Endothelial cell (in vitro differentiated cells): ENCODE results near the gene APRT. TPM values are rescaled to one million over a fixed set of nuclear protein-coding genes. Genes with fewer than 3 reads are reported as not detected.

Experiments used
- DNase-seq: peaks from one replicate; pipeline ENCODE4 v3.0.0; 2021; ENCODE audit warnings: low spot score
- H3K27ac Mint-ChIP-seq: one replicate; pipeline ENCODE4 v1.8.0; 2021; ENCODE audit warnings: mixed read lengths, inconsistent platforms; ENCODE audit not compliant: unreplicated experiment
- H3K27me3 Mint-ChIP-seq: one replicate; pipeline ENCODE4 v1.8.0; 2021; ENCODE audit warnings: mild to moderate bottlenecking, moderate library complexity, mixed read lengths, inconsistent platforms; ENCODE audit not compliant: unreplicated experiment
- H3K36me3 Mint-ChIP-seq: one replicate; pipeline ENCODE4 v1.8.0; 2021; ENCODE audit warnings: mild to moderate bottlenecking, low read depth, mixed read lengths, inconsistent platforms; ENCODE audit not compliant: unreplicated experiment
- H3K4me1 Mint-ChIP-seq: one replicate; pipeline ENCODE4 v1.8.0; 2021; ENCODE audit warnings: mild to moderate bottlenecking, mixed read lengths, inconsistent platforms; ENCODE audit not compliant: unreplicated experiment
- H3K4me3 Mint-ChIP-seq: one replicate; pipeline ENCODE4 v1.8.0; 2021; ENCODE audit warnings: mild to moderate bottlenecking, mixed read lengths, inconsistent platforms; ENCODE audit not compliant: unreplicated experiment
- H3K9me3 Mint-ChIP-seq: one replicate; pipeline ENCODE4 v1.8.0; 2021; ENCODE audit warnings: mixed read lengths, inconsistent platforms; ENCODE audit not compliant: unreplicated experiment
- total RNA-seq: library from RNA; stranded (reverse); fragmentation: NEBNext Ultra II Directional; extraction: Animal tissue kit (Norgen Biotek cat#: 25700); gene quantifications from one replicate; pipeline ENCODE4 v1.2.1, GENCODE V29; 2021; ENCODE audit not compliant: unreplicated experiment
- TF ChIP-seq, protein P1 (sequence below): fragments of 200-600 bp; sonication (generic); IDR thresholded peaks from one replicate; pipeline ENCODE4 v1.5.0; 2021; ENCODE audit warnings: antibody characterized with exemption; ENCODE audit not compliant: unreplicated experiment

APRT gene
- total RNA-seq, 1 donor from 2014 or later, result 80.7 TPM

DNA sequence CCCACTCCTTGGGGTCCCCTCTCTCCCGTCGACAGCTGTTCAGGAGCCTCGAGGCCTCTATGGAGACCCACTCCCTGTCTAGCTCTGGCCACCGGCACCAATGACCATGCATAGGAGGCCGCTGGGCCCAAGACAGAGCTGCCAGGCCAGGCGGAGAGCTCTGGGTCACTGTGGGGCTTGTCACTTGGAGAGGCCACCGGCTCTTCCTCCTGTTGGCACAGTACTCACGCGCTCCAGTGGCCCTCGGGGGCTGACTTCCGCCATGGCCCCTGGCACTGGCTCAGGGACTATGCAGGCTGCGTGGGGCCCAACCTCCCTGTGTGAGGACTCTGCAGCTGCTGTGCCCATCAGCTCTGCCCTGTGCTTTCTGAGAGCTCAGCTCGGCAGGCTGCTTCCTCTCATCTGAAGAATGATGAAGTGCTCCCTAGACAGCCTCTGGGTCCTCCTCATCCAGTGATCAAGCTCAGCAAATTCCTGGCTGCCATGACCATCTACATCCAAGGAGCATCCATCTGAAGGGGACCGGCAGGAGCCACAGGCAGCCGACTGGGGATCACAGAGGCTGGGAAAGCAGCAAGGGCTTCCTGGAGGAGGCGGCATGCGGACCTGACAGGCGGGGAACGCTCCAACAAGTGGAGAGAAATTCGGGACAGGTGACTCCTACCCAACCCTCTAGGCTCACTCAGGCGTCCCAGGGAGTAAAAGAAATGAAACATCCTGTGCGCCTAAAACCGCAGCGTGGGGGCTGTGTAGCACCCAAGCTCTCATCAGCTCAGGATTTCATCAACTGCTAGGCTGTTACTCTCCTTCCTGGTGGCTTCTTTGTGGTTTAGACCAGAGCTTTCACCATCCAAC is 28.2 kb upstream of the APRT start:
- no peak overlapping the region for H3K27ac Mint-ChIP-seq
- TF ChIP-seq, protein P1, sequence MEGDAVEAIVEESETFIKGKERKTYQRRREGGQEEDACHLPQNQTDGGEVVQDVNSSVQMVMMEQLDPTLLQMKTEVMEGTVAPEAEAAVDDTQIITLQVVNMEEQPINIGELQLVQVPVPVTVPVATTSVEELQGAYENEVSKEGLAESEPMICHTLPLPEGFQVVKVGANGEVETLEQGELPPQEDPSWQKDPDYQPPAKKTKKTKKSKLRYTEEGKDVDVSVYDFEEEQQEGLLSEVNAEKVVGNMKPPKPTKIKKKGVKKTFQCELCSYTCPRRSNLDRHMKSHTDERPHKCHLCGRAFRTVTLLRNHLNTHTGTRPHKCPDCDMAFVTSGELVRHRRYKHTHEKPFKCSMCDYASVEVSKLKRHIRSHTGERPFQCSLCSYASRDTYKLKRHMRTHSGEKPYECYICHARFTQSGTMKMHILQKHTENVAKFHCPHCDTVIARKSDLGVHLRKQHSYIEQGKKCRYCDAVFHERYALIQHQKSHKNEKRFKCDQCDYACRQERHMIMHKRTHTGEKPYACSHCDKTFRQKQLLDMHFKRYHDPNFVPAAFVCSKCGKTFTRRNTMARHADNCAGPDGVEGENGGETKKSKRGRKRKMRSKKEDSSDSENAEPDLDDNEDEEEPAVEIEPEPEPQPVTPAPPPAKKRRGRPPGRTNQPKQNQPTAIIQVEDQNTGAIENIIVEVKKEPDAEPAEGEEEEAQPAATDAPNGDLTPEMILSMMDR, result no peak
- no peaks in the 10 kb centered on the region for H3K9me3 Mint-ChIP-seq
- H3K4me1 Mint-ChIP-seq, result no peaks in the 10 kb centered on the region
- peaks cover 9% of the 10 kb centered on the region for H3K36me3 Mint-ChIP-seq
- DNase-seq, result no peak
- H3K27me3 Mint-ChIP-seq, result peaks cover 6% of the 10 kb centered on the region
- H3K4me3 Mint-ChIP-seq, result no peak overlapping the region

DNA sequence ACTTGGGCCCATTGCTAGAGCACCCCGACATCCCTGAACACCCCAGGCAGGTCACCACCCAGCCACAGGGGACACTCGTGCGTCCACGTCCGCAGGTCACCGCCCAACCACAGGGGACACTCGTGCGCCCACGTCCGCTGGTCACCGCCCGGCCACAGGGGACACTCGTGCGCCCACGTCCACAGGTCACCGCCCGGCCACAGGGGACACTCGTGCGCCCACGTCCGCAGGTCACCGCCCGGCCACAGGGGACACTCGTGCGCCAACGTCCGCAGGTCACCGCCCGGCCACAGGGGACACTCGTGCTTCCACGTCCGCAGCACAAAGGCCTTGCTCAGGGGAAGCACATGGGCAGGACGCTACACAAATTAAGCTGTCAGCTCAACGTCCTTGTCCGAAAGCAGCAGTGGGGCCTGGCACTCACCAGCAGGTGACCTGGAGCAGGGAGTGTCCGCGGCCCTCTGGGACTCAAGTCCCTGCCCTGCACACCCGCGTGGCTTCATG is 27.4 kb upstream of the APRT start:
- H3K4me3 Mint-ChIP-seq, result peak overlapping the region; percentile 31

DNA sequence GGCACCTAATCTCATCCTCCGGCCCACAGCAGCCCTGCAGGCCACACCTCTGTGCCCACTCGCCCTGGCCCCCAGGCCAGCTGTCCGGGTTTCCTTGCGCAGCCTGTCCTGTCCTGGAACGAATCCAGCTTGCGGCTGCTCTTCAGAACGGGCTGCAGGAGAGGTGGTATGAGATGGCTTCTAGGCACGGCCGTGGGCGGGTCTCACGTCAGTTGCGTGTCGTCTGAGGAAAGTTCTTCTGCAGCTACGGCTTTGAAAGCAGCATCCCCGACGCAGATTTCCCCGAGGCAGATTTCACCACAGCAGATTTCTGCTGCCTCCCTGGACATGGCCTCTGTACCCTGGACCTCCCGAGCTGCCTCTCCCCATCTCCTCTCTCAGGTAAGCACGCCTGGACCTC is 26.8 kb upstream of the APRT start:
- Mint-ChIP-seq H3K4me1 (no peaks in the 10 kb centered on the region), H3K27ac (no peak overlapping the region), H3K9me3 (no peaks in the 10 kb centered on the region), H3K27me3 (peaks cover 2% of the 10 kb centered on the region), H3K4me3 (peak overlapping the region; percentile 31), H3K36me3 (peaks cover 9% of the 10 kb centered on the region)
- TF ChIP-seq, protein P1, result no peak
- no peak for DNase-seq

More for the DNA sequence above, 27.4 kb upstream of the APRT start:
- H3K36me3 Mint-ChIP-seq, result peaks cover 9% of the 10 kb centered on the region
- TF ChIP-seq, protein P1, result peak; percentile 29
- DNase-seq, result no peak
- no peaks in the 10 kb centered on the region for H3K4me1 Mint-ChIP-seq
- peaks cover 6% of the 10 kb centered on the region for H3K27me3 Mint-ChIP-seq
- no peak overlapping the region for H3K27ac Mint-ChIP-seq
- H3K9me3 Mint-ChIP-seq, result no peaks in the 10 kb centered on the region

DNA sequence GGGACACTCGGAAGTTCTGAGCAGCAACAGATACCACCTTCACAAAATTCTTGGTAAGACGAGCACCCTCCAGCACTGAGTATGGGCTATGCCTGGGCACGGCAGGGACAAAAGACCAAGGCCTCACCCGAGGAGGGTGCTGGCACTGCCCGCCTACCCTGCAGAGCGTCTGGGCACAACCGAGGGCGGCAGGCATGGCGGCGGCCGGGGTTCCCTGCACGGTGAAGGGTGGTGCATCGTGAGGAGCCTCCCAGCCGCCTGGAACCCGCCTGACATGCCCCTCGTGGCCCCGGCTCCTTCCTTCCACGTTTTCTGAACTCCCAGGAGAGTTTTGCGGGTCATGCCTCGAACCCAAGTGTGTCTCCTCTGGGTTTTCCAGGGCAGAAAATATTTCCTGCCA is 26.1 kb upstream of the APRT start:
- Mint-ChIP-seq H3K27me3 (no peaks in the 10 kb centered on the region), H3K9me3 (no peaks in the 10 kb centered on the region), H3K4me3 (no peak overlapping the region), H3K27ac (no peak overlapping the region), H3K4me1 (no peaks in the 10 kb centered on the region), H3K36me3 (peaks cover 4% of the 10 kb centered on the region)
- TF ChIP-seq, protein P1, result no peak
- no peak for DNase-seq

DNA sequence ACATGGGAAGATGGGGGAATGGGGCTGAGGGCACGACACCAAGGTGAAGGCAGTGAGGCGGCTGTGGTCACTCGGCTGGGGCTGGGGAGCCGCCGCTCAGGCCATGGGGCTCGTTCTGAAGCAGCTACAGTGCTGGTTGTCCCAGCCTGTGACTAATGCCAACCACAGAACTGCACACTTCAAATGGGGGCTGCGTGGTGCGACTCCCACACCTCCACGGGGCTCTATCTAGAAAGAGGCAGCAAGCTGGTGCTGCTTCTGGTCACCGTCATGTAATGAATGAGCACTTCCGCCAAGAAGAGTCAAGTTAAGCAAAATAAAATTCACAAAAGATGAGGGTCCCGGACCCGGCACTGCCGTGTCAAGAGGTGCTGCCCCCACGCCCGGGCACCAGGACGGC is 25.1 kb upstream of the APRT start:
- DNase-seq, result no peak
- H3K4me3 Mint-ChIP-seq, result no peak overlapping the region
- no peaks in the 10 kb centered on the region for H3K4me1 Mint-ChIP-seq
- no peak overlapping the region for H3K27ac Mint-ChIP-seq
- H3K9me3 Mint-ChIP-seq, result no peaks in the 10 kb centered on the region
- TF ChIP-seq, protein P1, result no peak
- no peaks in the 10 kb centered on the region for H3K27me3 Mint-ChIP-seq
- H3K36me3 Mint-ChIP-seq, result peaks cover 4% of the 10 kb centered on the region
